GM19467 (cell line): ENCODE results near the gene MRNIP.
A peak's percentile ranks its signal among the peaks of the same experiment; 100 is the strongest.

ENCODE experiments used
- ATAC-seq: cut with Tn5 transposase; IDR thresholded peaks from one replicate; pipeline ENCODE4 v1.9.1; 2021; ENCODE audit warnings: mild to moderate bottlenecking, moderate library complexity; ENCODE audit not compliant: unreplicated experiment

The MRNIP gene

GRCh38 chr5:179805529-179806249, 52.9 kb downstream of the MRNIP start:
- ATAC-seq, result no peak

- no peak for ATAC-seq
Observed at GRCh38 chr5:179805070-179805528, 53.5 kb downstream of the MRNIP start.

GRCh38 chr5:179804555-179804947, 54.1 kb downstream of the MRNIP start:
- no peak for ATAC-seq

- no peak for ATAC-seq
Observed at GRCh38 chr5:179803651-179804554, 54.7 kb downstream of the MRNIP start.

GRCh38 chr5:179802950-179803562, 55.6 kb downstream of the MRNIP start:
- ATAC-seq, result no peak

GRCh38 chr5:179802207-179802883, 56.3 kb downstream of the MRNIP start:
- ATAC-seq, result no peak

- no peak for ATAC-seq
Observed at GRCh38 chr5:179801304-179802206, 57.1 kb downstream of the MRNIP start.

GRCh38 chr5:179800696-179801201, 57.9 kb downstream of the MRNIP start:
- no peak for ATAC-seq

GRCh38 chr5:179800071-179800695, 58.4 kb downstream of the MRNIP start:
- no peak for ATAC-seq

- no peak for ATAC-seq
Observed at GRCh38 chr5:179799644-179799973, 59.0 kb downstream of the MRNIP start.

GRCh38 chr5:179798771-179799643, 59.6 kb downstream of the MRNIP start:
- ATAC-seq, result no peak

GRCh38 chr5:179798144-179798770, 60.4 kb downstream of the MRNIP start:
- no peak for ATAC-seq

GRCh38 chr5:179797741-179798140, 60.9 kb downstream of the MRNIP start:
- ATAC-seq, result no peak

- ATAC-seq, result no peak
Observed at GRCh38 chr5:179796877-179797608, 61.6 kb downstream of the MRNIP start.

GRCh38 chr5:179795863-179796833, 62.5 kb downstream of the MRNIP start:
- peak; percentile 55 for ATAC-seq
